WI38 (cell line): ENCODE measurements around the gene RNASE8.

Experiments
- H3K4me3 ChIP-seq: 2 replicates; pipeline ENCODE4 v1.5.1; 2011; ENCODE audit warnings: low read depth, mild to moderate bottlenecking, control low read depth, low read length
- TF ChIP-seq, protein P1 (sequence below): IDR thresholded peaks from 2 replicates; pipeline ENCODE4 v1.5.1; 2012; ENCODE audit warnings: low read depth, mild to moderate bottlenecking, control low read depth, low read length

The RNASE8 gene

DNA sequence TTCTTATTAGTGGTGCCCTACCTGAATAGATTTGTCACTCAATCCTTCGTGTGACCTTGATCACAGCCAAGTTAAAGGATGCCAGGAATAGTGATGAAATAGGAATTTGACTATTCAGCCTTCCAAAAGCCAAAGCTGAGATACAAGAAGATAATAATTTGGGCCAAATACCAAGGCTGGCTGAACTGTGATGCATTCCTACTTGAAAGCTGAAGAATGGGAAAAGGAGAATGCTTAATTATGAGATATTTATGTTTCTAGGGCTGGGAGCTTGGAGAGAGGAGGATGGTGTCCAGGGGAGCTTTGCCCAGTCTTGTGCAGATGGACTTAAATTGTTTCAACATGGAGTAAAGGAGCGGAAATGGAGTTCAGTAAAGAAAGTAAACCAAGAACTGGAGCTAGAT is 10.2 kb upstream of the RNASE8 start:
- TF ChIP-seq, protein P1, sequence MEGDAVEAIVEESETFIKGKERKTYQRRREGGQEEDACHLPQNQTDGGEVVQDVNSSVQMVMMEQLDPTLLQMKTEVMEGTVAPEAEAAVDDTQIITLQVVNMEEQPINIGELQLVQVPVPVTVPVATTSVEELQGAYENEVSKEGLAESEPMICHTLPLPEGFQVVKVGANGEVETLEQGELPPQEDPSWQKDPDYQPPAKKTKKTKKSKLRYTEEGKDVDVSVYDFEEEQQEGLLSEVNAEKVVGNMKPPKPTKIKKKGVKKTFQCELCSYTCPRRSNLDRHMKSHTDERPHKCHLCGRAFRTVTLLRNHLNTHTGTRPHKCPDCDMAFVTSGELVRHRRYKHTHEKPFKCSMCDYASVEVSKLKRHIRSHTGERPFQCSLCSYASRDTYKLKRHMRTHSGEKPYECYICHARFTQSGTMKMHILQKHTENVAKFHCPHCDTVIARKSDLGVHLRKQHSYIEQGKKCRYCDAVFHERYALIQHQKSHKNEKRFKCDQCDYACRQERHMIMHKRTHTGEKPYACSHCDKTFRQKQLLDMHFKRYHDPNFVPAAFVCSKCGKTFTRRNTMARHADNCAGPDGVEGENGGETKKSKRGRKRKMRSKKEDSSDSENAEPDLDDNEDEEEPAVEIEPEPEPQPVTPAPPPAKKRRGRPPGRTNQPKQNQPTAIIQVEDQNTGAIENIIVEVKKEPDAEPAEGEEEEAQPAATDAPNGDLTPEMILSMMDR: no peak
- H3K4me3 ChIP-seq: no peak overlapping the region

DNA sequence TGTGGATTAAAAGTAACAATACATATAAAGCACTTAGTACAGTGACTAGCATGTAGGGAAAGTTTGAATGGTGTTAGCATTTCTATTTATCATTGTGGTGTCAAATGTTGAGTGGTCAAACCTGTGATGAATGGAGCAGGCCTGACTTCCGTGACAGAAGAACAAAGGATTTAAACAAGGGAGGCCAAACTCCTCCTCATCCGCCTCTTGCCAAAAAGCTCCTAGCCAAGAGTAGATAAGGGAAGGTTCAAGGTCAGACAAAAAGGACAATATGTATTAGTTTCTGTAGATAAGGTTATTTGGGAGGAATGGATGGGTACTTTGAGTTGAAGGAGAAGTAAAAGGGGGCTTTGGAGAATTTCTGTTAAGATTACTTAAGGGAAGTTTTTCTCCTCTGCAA is 9.0 kb upstream of the RNASE8 start:
- H3K4me3 ChIP-seq: no peak overlapping the region
- TF ChIP-seq, protein P1: no peak

DNA sequence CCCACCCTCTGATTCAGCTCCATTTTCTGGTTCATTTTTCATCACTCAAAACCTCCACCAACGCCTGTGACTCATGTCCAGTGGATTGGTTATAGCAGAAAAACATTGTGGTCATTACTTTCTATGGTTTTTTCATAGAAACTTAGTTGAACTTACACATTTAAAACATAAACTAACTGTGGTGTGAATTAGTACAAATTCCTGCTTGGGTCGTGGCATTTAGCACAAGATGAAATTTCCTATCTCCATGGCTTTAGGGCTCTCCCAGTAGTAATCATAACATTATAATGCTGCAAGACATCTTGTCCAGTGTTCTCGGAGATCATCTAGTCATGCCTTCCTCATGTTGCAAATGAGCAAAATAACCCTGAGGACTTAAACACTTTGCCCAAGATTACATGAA is 8.3 kb upstream of the RNASE8 start:
- TF ChIP-seq, protein P1: no peak
- H3K4me3 ChIP-seq: no peak overlapping the region

DNA sequence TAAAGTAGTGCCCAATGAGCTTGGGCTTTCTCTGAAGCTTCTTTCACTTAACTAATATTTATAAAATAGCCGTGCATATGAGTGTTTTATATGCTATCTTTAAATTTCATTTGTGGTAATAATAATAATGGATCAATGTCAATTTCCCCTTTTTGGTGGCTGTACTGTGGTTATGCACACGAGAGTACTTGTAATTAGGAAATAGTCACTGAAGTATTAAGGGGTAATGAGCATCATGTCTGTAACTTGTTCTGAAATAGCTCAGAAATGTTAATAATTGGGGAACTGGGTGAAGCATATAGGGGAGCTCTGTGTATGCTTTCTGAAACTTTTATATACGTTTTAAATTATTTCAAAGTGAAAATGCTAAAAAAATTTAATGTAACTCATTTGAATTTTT is 7.0 kb upstream of the RNASE8 start:
- no peak overlapping the region for H3K4me3 ChIP-seq
- TF ChIP-seq, protein P1: no peak

DNA sequence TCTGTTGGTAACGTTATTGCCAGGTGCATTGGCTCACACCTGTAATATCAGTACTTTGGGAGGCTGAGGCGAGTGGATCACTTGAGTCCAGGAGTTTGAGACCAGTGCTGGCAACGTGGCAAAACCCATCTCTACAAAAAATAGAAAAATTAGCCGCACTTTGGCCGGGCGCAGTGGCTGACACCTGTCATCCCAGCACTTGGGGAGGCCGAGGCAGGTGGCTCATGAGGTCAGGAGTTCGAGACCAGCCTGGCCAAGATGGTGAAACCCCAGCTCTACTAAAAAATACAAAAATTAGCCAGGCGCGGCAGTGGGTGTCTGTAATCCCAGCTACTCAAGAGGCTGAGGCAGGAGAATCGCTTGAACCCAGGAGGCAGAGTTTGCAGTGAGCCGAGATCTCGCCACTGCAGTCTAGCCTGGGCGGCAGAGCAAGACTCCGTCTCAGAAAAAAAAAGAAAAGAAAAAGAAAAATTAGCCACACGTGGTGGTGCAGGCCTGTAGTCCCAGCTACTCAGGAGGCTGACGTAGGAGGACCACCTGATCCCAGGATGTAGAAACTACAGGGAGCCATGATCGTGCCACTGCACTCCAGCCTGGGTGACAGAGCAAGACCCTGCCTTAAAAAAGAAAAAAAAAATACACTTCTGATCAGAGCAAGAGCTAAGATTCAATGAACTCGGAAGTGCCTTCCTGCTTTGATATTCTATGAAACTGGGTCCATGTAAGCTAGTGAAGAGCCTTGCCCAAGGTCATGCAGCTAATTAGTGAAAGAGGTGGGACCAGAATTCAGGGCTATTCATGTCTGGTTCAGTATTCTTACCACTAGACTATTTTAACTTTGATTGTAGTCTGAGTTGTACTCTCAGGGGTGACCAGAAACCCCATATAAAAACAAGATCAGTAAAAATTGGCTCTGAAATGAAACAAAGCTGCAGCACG is 4.2 kb upstream of the RNASE8 start:
- no peak overlapping the region for H3K4me3 ChIP-seq
- TF ChIP-seq, protein P1: no peak

DNA sequence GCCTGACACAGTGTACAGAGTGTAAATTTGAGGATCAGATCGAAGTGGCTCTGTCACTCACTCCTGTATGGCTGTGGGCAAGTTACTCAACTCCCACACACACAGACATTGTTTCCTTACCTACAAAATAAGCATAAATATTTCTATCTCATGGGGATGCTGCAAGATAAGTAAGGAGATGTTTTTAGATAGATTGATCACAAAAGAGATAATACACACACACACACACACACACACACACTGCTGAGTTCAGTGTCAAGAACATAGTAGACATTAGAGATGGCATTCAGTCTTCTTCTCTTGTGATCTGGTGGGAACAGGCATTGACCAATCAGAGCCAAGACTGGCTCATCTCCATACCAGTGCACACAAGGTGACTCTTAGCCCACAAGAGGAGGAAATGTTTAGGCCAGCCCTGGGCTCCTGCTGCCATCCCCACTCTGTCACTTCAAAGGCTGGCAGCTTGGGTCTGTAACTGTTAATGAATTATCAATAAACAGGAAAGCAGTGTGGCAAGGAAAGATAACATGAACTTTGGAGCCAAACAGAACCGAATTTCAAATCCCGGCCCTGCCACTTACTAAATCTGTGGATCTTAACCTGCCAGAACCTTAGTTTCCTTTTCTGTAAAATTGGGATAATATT is 3.4 kb upstream of the RNASE8 start:
- H3K4me3 ChIP-seq: no peak overlapping the region
- TF ChIP-seq, protein P1: no peak

DNA sequence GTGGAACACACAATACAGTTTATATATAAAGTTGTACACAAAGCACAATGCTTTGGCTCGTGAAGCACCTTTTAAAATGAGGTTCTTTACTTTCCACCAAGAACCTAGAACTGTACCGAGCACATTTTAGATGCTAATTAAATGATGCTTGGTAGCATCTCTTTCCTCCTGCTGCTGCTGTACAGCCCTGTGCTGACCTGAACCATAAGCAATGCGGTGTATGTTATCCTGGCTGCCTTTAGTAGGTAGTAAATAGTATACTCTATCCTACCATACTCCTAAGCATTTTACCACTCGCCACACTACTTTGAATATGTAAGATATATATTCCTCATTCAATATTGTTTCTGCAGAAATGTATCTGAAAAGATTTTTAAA is 2.9 kb upstream of the RNASE8 start:
- TF ChIP-seq, protein P1: no peak
- no peak overlapping the region for H3K4me3 ChIP-seq
